Neural progenitor cell (in vitro differentiated cells): ENCODE measurements around the gene ASIC2.

Source experiments
- CTCF ChIP-seq: fragments of 200-600 bp; sonication (generic); IDR thresholded peaks from 2 replicates; pipeline ENCODE4 v1.5.1; 2017; ENCODE audit warnings: antibody characterized with exemption, mild to moderate bottlenecking
- EZH2 ChIP-seq: fragments of 200-600 bp; sonication (generic); IDR thresholded peaks from 2 replicates; pipeline ENCODE4 v1.6.1; 2017; ENCODE audit warnings: antibody characterized with exemption, mild to moderate bottlenecking, moderate library complexity
- EZH2phosphoT487 ChIP-seq: fragments of 200-600 bp; sonication (generic); IDR thresholded peaks from 2 replicates; pipeline ENCODE4 v1.6.1; 2017; ENCODE audit warnings: antibody characterized with exemption

- TF ChIP-seq CTCF (no peak), EZH2phosphoT487 (no peak), EZH2 (no peak)
These were observed 58.0 kb downstream of the ASIC2 start for GRCh38 chr17:33234930-33235685.
